H9 (cell line): ENCODE results near the gene PTPN21. TPM values are rescaled to one million over a fixed set of nuclear protein-coding genes. Genes with fewer than 3 reads are reported as not detected.

Experiments used
- DNase-seq: peaks from one replicate; pipeline ENCODE4 v3.0.0-alpha.2; 2017
- H2AFZ ChIP-seq: one replicate; pipeline ENCODE4 v1.6.1; 2013; ENCODE audit warnings: mild to moderate bottlenecking, low read length, control low read depth, moderate library complexity
- H2AK5ac ChIP-seq: 2 replicates; pipeline ENCODE4 v1.6.1; 2013; ENCODE audit warnings: low read length, control low read depth, mixed read lengths; ENCODE audit not compliant: insufficient read length
- H2BK120ac ChIP-seq: one replicate; pipeline ENCODE4 v1.6.1; 2013; ENCODE audit warnings: low read depth, mild to moderate bottlenecking, low read length, control low read depth, inconsistent platforms; ENCODE audit not compliant: poor library complexity, severe bottlenecking
- H2BK12ac ChIP-seq: 2 replicates; pipeline ENCODE4 v1.6.1; 2013; ENCODE audit warnings: low read length, control low read depth, mixed read lengths, low read depth; ENCODE audit not compliant: insufficient read length
- H2BK15ac ChIP-seq: 2 replicates; pipeline ENCODE4 v1.6.1; 2013; ENCODE audit warnings: low read depth, low read length, control low read depth
- H2BK20ac ChIP-seq: one replicate; pipeline ENCODE4 v1.6.1; 2013; ENCODE audit warnings: low read depth, mild to moderate bottlenecking, low read length, control low read depth, inconsistent platforms; ENCODE audit not compliant: poor library complexity, severe bottlenecking
- H2BK5ac ChIP-seq: 2 replicates; pipeline ENCODE4 v1.6.1; 2013; ENCODE audit warnings: low read length, control low read depth, mixed read lengths; ENCODE audit not compliant: insufficient read length
- H3K14ac ChIP-seq: 2 replicates; pipeline ENCODE4 v1.6.1; 2013; ENCODE audit warnings: low read length, control low read depth; ENCODE audit not compliant: insufficient read depth
- H3K18ac ChIP-seq: 2 replicates; pipeline ENCODE4 v1.6.1; 2013; ENCODE audit warnings: low read depth, mild to moderate bottlenecking, mixed read lengths, low read length, control low read depth; ENCODE audit not compliant: insufficient read length
- H3K23ac ChIP-seq: 2 replicates; pipeline ENCODE4 v1.6.1; 2013; ENCODE audit warnings: low read length, control low read depth, mixed read lengths, low read depth; ENCODE audit not compliant: insufficient read length
- H3K23me2 ChIP-seq: 2 replicates; pipeline ENCODE4 v1.6.1; 2013; ENCODE audit warnings: low read depth, mild to moderate bottlenecking, mixed read lengths, low read length, control low read depth; ENCODE audit not compliant: insufficient read length, poor library complexity, severe bottlenecking
- H3K27ac ChIP-seq: 2 replicates; pipeline ENCODE4 v1.5.1; 2013; ENCODE audit warnings: low read length, control low read depth, mixed read lengths, low read depth; ENCODE audit not compliant: insufficient read length
- H3K27me3 ChIP-seq: 2 replicates; pipeline ENCODE4 v1.6.1; 2013; ENCODE audit warnings: low read length, control low read depth, inconsistent platforms; ENCODE audit not compliant: insufficient read depth
- H3K4ac ChIP-seq: 2 replicates; pipeline ENCODE4 v1.6.1; 2013; ENCODE audit warnings: low read depth, mild to moderate bottlenecking, control low read depth, inconsistent platforms, low read length, moderate library complexity
- H3K4me1 ChIP-seq: 2 replicates; pipeline ENCODE4 v1.6.1; 2013; ENCODE audit warnings: low read length, control low read depth, inconsistent platforms; ENCODE audit not compliant: insufficient read depth
- H3K4me2 ChIP-seq: 2 replicates; pipeline ENCODE4 v1.6.1; 2013; ENCODE audit warnings: low read length, control low read depth, mixed read lengths; ENCODE audit not compliant: insufficient read length, insufficient read depth
- H3K56ac ChIP-seq: 2 replicates; pipeline ENCODE4 v1.6.1; 2013; ENCODE audit warnings: low read depth, mild to moderate bottlenecking, mixed read lengths, low read length, control low read depth; ENCODE audit not compliant: insufficient read length
- H3K79me1 ChIP-seq: 2 replicates; pipeline ENCODE4 v1.6.1; 2013; ENCODE audit warnings: low read depth, mild to moderate bottlenecking, moderate library complexity, low read length, control low read depth, inconsistent platforms; ENCODE audit not compliant: insufficient read depth, poor library complexity, severe bottlenecking
- H3K79me2 ChIP-seq: 2 replicates; pipeline ENCODE4 v1.6.1; 2013; ENCODE audit warnings: low read length, control low read depth, inconsistent platforms; ENCODE audit not compliant: insufficient read depth
- H3K9ac ChIP-seq: 2 replicates; pipeline ENCODE4 v1.6.1; 2013; ENCODE audit warnings: low read length, control low read depth, mixed read lengths; ENCODE audit not compliant: insufficient read length; ENCODE audit errors: extremely low read depth
- H3K9me3 ChIP-seq: one replicate; pipeline ENCODE4 v1.6.1; 2013; ENCODE audit warnings: low read depth, low read length, inconsistent platforms; ENCODE audit not compliant: control insufficient read depth
- H3T11ph ChIP-seq: one replicate; pipeline ENCODE4 v1.6.1; 2013; ENCODE audit warnings: mild to moderate bottlenecking, low read length, control low read depth, inconsistent platforms
- H4K20me1 ChIP-seq: one replicate; pipeline ENCODE4 v1.6.1; 2013; ENCODE audit not compliant: control insufficient read depth, insufficient read length, insufficient read depth
- H4K5ac ChIP-seq: 2 replicates; pipeline ENCODE4 v1.6.1; 2013; ENCODE audit warnings: low read depth, mild to moderate bottlenecking, mixed read lengths, low read length, control low read depth; ENCODE audit not compliant: insufficient read length
- H4K8ac ChIP-seq: replicated peaks from 2 replicates; pipeline ENCODE4 v1.6.1; 2013; ENCODE audit warnings: low read length, control low read depth, mixed read lengths, low read depth; ENCODE audit not compliant: insufficient read length
- H4K91ac ChIP-seq: 2 replicates; pipeline ENCODE4 v1.6.1; 2013; ENCODE audit warnings: low read depth, mild to moderate bottlenecking, moderate library complexity, mixed read lengths, low read length, control low read depth; ENCODE audit not compliant: insufficient read length
- H3K27ac Mint-ChIP-seq, 3 experiments: 2 replicates in 2 of 3; 3 replicates in 1 of 3; pipeline ENCODE4 v1.8.0; 2020 to 2021; ENCODE audit warnings: mixed read lengths in 3 of 3, mild to moderate bottlenecking in 1 of 3, moderate library complexity in 1 of 3
- H3K27me3 Mint-ChIP-seq: 2 replicates; pipeline ENCODE4 v1.8.0; 2021; ENCODE audit warnings: low read depth, mild to moderate bottlenecking, moderate library complexity, mixed read lengths
- H3K36me3 Mint-ChIP-seq, 3 experiments: 2 replicates in 2 of 3; 3 replicates in 1 of 3; pipeline ENCODE4 v1.8.0; 2020 to 2021; ENCODE audit warnings: low read depth in 3 of 3, mixed read lengths in 3 of 3; ENCODE audit not compliant: insufficient read depth in 1 of 3
- H3K4me1 Mint-ChIP-seq, 2 experiments: 2 replicates each; pipeline ENCODE4 v1.8.0; 2020; ENCODE audit warnings: mixed read lengths in 2 of 2
- H3K4me3 Mint-ChIP-seq, 2 experiments: 2 replicates in 1 of 2; 3 replicates in 1 of 2; pipeline ENCODE4 v1.8.0; 2020 to 2021; ENCODE audit warnings: mild to moderate bottlenecking in 2 of 2, mixed read lengths in 2 of 2, moderate library complexity in 1 of 2
- H3K9me3 Mint-ChIP-seq, 2 experiments: 2 replicates in 1 of 2; 3 replicates in 1 of 2; pipeline ENCODE4 v1.8.0; 2020; ENCODE audit warnings: mild to moderate bottlenecking in 2 of 2, mixed read lengths in 2 of 2, moderate library complexity in 1 of 2
- WGBS: extraction: QIAGEN DNeasy Blood & Tissue Kit; methylation state at CpG from one replicate; pipeline ENCODE4 v1.1.7; 2013; ENCODE audit warnings: missing lambda C conversion rate, low lambda C conversion rate, mixed read lengths; ENCODE audit not compliant: insufficient read length; ENCODE audit errors: extremely low coverage; 5-methylcytosine and 5-hydroxymethylcytosine counted together
- total RNA-seq: library from RNA; stranded (reverse); gene quantifications from 2 replicates; pipeline ENCODE4 v1.2.1, GENCODE V29; 2021
- TF ChIP-seq, protein P1 (sequence below): fragments of 200-600 bp; sonication (generic); conservative IDR thresholded peaks from 3 replicates; pipeline ENCODE4 v1.8.0; 2021; ENCODE audit warnings: antibody characterized with exemption, mild to moderate bottlenecking

Gene PTPN21
- total RNA-seq, 1 experiment from 2014 or later = 14.3 TPM

DNA sequence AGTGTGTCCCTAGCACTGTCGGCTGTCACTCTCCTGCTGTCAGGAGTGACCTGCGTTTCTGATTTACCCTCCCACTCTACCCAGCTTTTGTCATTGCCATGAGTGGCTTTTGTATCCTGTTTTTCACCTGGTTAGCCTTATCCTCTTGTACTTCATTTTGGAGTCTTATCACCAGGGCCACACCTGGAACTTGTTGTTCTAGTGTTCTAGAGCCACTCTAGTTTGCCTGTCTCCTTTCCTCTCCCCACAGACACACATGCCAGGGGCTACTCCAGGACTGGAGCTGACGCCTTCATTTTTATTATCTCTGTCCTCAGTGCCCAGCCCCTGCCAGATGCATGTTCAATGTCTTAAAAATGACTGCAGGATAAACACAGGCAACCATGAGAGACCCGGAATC lies 42.2 kb upstream of the PTPN21 start:
- no peak overlapping the region for H3K4me2 ChIP-seq
- H3K27ac ChIP-seq = no peak overlapping the region
- no peak overlapping the region for H4K5ac ChIP-seq
- no peaks in the 10 kb centered on the region for H3K27me3 Mint-ChIP-seq
- H3K79me2 ChIP-seq = no peaks in the 10 kb centered on the region
- H3K79me1 ChIP-seq = no peaks in the 10 kb centered on the region
- no peaks in the 10 kb centered on the region for H3K23me2 ChIP-seq
- H4K91ac ChIP-seq = no peak overlapping the region
- H3K14ac ChIP-seq = no peak overlapping the region
- H3K9me3 Mint-ChIP-seq = no peaks in the 10 kb centered on the region
- H2AFZ ChIP-seq = no peak overlapping the region
- TF ChIP-seq, protein P1, sequence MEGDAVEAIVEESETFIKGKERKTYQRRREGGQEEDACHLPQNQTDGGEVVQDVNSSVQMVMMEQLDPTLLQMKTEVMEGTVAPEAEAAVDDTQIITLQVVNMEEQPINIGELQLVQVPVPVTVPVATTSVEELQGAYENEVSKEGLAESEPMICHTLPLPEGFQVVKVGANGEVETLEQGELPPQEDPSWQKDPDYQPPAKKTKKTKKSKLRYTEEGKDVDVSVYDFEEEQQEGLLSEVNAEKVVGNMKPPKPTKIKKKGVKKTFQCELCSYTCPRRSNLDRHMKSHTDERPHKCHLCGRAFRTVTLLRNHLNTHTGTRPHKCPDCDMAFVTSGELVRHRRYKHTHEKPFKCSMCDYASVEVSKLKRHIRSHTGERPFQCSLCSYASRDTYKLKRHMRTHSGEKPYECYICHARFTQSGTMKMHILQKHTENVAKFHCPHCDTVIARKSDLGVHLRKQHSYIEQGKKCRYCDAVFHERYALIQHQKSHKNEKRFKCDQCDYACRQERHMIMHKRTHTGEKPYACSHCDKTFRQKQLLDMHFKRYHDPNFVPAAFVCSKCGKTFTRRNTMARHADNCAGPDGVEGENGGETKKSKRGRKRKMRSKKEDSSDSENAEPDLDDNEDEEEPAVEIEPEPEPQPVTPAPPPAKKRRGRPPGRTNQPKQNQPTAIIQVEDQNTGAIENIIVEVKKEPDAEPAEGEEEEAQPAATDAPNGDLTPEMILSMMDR = no peak
- no peak overlapping the region for H3T11ph ChIP-seq
- H3K56ac ChIP-seq = no peak overlapping the region
- H2AK5ac ChIP-seq = no peak overlapping the region
- no peak overlapping the region for H3K4me3 Mint-ChIP-seq
- no peaks in the 10 kb centered on the region for H3K4me1 ChIP-seq
- no peak overlapping the region for H3K23ac ChIP-seq
- peak overlapping the region in 2 of 3 experiments; percentile 28 to 69; a peak in 4 of 7 replicates for H3K27ac Mint-ChIP-seq
- H2BK120ac ChIP-seq = no peak overlapping the region
- no CpG with 5 or more reads among the region's 4 CpGs for WGBS
- no peaks in the 10 kb centered on the region for H3K9me3 ChIP-seq
- H3K9ac ChIP-seq = no peak overlapping the region
- peaks cover 24 to 91% (median 68%) of the 10 kb centered on the region in 3 experiments; a peak in 6 of 7 replicates for H3K36me3 Mint-ChIP-seq
- no peak overlapping the region for H2BK5ac ChIP-seq
- H2BK20ac ChIP-seq = no peak overlapping the region
- H2BK12ac ChIP-seq = no peak overlapping the region
- no peak overlapping the region for H4K8ac ChIP-seq
- DNase-seq = no peak
- no peaks in the 10 kb centered on the region for H3K4me1 Mint-ChIP-seq
- no peaks in the 10 kb centered on the region for H4K20me1 ChIP-seq
- H3K27me3 ChIP-seq = no peaks in the 10 kb centered on the region
- H3K18ac ChIP-seq = no peak overlapping the region
- H2BK15ac ChIP-seq = no peak overlapping the region
- no peak overlapping the region for H3K4ac ChIP-seq
